ENCODE measurements around the gene TNS1.
"Not testable (repeated sequence)": the region's sequence is repeated elsewhere in the genome, so short reads cannot be mapped to it uniquely, and the experiment has no call there.

TNS1 gene

GRCh38 chr2:217823626-217824025 is 179.2 kb downstream of the TNS1 start:
- DNase-seq, result no peak

DNA sequence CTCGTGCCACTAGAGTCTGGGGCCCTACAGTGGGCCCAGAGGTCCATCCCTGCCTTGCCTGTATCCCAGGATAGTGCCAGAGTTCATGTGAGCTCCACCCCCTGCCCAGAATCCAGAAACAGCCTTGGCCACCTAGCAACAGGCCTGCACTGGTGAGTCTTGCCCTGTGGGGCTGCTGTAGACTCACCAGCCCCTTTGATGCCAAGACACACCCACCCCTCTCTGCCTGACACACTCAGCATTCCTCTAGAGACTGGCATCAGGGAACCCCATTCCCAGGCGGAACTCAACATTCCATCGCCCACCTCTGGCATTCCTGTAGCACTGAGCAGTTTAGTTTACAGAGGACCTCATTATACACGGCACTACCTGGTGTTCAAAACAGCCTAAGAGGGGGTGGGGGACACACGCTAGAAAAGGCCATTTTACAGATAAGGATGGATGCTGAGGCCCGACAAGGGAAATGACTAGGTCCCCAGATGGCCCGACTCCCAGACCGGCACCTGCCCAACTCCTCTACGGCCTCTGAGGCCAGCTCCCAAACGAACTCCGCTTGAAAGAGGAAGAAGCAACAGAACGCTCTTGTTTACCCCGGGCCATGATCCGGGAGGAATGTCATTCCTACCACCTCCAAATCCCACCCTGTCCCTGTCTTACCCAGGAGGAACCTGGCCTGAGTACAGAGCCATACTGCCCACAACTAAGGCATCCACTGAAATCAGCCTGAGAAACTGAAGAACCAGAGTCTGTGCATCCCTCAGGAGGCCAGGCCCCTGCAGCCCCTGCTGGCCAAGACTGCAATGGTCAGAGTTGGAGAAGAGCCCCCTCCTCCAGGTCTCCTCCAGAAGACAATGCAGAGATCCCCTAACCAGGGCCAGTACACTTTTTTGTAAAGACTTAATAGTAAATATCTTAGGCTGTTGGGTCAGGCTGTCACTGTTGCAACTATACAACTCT is 180.2 kb downstream of the TNS1 start:
- DNase-seq, result no peak

DNA sequence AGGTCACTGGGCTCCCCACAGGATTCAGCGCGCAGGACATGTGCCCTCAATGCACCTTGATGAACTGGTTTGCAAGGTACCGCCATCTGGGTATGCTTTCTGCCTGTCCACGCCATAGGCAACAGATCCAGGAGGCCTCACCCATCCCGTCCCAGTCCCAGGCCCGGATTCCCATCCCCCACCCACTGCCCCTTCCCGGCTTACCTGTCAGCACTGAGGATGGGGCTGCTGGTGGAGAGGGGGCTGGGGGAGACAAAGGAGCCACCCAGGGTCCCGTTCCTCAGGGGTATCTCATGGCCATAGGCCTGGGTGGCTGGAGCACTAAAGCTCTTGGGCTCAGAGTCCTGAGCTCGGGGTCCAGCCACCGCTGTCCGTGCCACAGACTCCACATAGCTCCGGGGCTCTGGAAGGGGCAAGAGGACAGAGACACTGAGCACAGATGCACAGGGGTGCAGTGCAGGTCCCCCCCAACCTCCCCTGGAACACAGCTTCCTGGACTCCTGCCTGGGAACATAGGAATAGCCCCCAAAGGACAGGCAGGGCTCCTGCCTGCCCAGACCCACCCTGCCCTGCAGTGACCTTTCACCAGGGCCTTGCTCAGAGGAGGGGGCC is 181.2 kb downstream of the TNS1 start:
- no peak for DNase-seq

DNA sequence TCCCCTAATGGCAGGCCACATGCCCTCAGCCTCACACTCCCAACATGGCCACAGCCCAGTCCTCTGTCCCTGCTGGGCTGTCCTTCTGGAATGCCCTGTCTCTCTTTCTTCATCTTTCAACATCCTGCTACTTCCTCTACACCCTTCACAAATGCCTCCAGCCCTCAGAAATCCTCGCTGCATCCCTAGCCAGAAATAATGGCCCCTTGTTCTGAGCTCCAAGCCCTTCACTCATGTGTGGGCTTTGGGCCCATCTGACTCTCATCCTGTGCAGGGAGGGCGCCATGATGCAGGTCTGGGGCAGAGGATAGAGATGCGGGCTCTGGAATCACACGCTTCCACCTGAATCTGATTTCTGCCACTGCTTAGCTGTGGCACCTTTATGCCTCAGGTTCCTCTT is 181.9 kb downstream of the TNS1 start:
- no peak for DNase-seq

GRCh38 chr2:217820091-217820819 is 182.5 kb downstream of the TNS1 start:
- no peak for DNase-seq

GRCh38 chr2:217818293-217818850 is 184.4 kb downstream of the TNS1 start:
- DNase-seq, result no peak

DNA sequence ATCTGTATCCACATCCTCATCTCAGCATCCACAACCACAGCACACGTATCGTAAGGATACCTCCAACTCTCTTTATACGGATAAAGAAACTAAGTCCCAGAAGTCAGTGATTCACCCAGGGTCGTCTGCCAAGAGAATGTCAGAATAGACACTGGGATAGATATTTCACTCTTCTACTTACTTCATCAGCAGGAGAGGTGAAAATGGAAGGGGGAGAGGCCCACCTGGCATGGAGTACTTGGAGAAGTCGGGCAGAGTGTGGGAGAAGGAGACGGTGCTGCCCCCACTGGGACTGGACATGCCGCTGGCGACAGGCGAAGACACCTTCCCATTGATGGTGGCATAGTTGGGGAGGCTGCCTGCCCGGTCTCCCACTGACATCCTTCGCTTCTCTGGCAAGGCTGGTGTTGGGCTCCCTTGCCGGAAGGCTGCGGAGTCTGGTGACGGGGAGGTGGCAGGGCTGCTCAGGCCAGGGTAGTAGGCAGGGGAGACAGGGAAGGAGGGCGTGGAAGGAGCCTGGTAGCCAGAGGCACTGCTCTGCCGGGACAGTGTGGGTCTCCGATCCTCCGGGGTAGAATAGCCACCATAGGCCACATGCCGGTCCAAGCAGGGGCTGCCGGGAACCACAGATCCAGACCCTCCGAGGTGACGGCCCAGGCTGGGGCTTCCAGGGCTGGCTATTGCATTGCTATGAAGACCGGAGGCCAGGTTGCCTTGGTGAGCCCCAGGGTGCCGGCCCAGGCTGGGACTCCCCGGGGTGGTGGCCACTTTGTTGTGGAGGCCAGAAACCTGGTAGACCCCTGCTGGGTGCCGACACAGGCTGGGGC is 185.1 kb downstream of the TNS1 start:
- no peak for DNase-seq

GRCh38 chr2:217816396-217816869 is 186.4 kb downstream of the TNS1 start:
- no peak for DNase-seq

DNA sequence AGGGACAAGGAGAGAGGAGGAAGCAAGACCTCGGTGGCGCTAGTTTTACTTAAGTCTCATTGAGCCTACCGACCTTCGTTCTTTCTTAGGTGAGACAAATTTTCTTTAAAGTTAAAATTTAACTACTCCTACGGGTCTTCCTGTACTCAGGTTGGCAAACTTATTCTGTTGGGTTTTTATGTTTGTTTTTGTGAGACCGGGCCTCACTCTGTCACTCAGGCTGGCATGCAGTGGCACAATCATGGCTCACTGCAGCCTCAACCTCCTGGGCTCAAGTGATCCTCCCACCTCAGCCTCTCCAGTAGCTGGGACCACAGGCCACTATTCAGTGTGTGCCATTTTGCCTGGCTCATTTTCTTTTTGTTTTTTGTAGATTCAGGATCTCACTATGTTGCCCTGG is 189.0 kb downstream of the TNS1 start:
- DNase-seq, result no peak

- DNase-seq, result no peak
These were observed 190.6 kb downstream of the TNS1 start for GRCh38 chr2:217812170-217812569.

DNA sequence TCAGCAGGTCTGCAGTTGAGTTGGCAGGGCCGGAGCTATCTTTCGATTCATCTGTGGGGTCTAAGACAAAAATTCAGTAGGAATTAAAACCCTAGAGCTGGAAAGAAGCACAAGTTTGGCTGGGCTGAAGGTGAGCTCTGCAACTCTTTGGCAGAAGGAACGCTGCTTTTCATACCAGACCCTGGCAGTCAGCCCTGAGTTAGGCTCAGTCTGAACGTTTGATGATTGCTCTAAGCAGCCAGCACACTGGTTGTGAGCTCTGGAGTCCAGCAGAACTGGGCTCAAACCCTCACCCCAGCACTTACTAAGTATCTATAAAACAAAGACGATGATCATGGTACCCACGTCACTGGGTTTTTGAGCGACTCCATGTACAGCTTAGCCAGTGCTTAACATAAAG is 192.5 kb downstream of the TNS1 start:
- no peak for DNase-seq

GRCh38 chr2:217809736-217810135 is 193.1 kb downstream of the TNS1 start:
- DNase-seq, result no peak

- not testable (repeated sequence) for DNase-seq
These were observed 193.8 kb downstream of the TNS1 start for GRCh38 chr2:217808967-217809366.

DNA sequence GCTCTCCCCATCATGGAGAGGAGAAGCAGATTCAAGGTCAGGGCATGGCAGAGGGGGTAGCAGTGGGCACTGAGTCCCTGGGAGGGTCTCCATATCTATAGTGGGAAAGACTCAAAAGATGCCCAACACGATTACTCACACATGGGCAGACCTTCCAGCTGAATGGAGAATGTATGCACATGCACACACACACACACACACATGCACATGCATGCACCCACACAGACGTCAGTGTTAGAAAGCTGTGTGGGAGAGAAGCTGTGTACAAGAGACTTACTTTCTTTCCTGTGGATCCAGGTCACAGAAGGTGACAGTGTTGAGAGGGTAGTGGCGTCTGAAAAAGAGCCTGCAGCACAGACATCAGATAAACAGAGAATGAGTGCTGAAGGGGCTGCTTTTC is 194.5 kb downstream of the TNS1 start:
- DNase-seq, result no peak

DNA sequence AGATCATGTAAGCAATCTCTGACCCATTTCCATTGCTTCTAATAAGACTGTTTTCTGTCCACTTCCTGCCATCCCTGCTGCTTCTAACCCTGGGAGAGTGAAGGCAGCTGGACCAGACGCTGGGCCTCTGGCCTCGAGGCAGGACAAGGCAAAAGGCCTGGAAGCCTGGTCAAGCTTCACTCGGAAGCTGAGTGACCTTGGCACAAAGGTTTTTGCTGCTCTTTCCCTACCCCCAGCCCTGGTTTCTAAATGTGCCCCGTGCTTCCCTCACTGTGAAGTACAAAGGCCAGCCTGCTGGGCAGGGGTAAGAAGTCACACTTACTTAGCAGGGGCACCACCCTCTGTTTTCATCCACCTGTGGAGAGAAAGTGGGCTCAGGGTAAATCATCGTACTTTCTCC is 195.0 kb downstream of the TNS1 start:
- no peak for DNase-seq

GRCh38 chr2:217807025-217807424 is 195.8 kb downstream of the TNS1 start:
- no peak for DNase-seq

DNA sequence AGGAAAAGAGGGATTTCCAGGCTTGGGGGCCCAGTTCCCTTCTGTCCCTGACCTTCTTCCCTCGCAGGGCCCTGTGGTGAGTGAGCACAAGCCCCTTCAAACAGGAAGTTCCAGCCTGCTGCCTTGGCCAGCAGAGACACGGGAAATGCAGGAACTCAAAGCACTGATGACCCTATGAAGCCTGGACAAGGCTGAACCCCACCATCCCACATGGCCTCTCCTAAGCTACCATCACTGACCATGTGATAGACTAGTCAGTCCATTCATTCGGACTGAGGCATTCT is 196.4 kb downstream of the TNS1 start:
- no peak for DNase-seq

GRCh38 chr2:217805668-217806481 is 196.9 kb downstream of the TNS1 start:
- DNase-seq, result no peak

DNA sequence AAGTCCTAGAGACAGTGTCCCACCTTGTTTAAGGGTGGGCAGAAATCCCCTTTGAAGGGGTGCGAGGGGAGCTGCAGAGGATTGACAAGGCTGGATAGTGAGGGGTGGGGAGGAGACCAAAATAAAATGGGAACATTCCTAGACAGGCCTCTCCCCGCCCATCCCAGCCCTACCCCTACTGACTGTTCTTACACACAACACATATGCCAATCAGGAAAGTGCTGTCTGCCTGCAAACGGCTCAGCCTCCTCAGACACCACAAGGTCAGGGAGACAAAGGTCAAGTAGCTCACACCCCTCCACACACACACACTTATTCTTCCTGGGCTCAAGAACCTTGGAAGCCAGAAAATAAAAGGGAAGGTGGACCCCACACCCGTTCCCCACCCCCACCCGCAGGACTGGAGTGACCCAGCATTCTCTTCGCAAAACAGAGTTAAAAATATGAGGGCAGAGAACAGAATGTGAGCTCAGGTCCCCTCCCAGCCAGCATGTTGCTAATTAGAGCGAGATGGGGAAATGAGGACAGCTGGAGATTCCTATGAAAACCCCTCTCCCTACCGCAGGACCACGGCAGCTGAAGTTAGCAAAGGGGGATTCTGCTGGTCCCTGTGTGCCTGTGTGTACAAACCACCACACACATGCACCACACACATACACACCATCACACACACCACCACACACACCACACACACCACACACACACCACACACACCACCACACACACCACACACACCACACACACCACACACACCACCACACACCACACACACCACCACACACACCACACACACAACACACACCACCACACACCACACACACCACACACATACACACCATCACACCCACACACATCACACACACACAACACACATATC is 197.8 kb downstream of the TNS1 start:
- no peak for DNase-seq

- DNase-seq, result no peak
These were observed 198.5 kb downstream of the TNS1 start for GRCh38 chr2:217804338-217804737.

DNA sequence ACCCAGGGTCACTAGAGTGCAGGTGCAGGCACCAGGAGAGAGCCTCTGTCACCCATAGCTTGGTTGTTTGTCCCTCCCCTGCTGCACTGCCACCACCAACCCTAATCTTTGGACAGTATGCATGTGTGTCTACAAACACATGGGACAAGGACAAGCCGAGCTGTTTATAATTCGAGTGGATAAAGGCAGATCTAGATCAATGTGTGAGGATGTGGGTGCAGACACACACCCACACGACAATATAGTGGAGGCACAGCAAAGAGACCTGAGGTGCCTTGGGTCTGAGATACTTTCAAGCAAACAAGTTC is 199.2 kb downstream of the TNS1 start:
- DNase-seq, result no peak

Data from NCI-H2227 treated with DMSO at 0.1 percent for 48 hours (cell line).